ENCODE results near the gene STRAP.
"Not testable (repeated sequence)": the region's sequence is repeated elsewhere in the genome, so short reads cannot be mapped to it uniquely, and the experiment has no call there.

The STRAP gene

DNA sequence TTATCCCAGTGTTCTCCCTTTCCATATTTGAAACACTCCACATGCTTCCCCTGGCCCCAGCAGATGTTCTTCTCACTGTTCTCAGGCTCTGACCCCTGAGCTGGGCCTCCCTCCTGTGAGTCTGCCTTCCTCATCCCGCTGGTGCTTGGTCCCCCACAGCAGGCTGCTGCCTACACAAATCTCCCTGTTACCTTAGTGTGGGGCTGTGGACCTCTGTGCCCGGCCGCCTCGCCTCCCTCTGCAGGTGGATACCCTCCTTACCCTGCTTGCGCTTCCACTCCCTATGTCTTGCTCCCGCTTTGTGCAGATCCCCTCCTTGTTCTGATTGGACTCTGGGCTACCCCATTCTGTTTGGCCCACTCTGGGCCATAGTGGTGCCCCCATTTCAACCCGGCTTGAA lies 35.9 kb downstream of the STRAP start:
- DNase-seq (ENCODE audit: low read depth in 2 of 3, low spot score in 1 of 3), result no peak

DNA sequence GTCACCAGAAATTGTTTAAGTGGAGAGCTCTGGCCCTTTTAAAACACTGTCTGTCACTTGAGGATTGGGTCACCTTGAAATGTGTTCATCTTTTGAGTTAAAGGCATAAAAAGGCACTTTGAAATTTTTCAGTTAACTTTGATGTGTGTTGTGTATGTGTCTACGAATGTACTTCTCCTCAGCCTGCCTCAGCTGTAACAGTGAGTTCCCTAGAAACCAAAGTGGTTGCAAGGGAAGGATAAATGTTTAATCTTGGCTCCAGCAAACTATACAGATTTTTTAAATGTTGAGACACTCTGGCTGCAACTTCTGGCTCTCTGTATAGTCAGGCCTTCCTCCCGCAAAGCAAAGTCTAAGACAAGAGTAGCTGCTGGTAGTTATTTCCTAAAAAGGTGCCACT lies 37.2 kb downstream of the STRAP start:
- DNase-seq (ENCODE audit: low read depth in 2 of 3, low spot score in 1 of 3), result no peak

DNA sequence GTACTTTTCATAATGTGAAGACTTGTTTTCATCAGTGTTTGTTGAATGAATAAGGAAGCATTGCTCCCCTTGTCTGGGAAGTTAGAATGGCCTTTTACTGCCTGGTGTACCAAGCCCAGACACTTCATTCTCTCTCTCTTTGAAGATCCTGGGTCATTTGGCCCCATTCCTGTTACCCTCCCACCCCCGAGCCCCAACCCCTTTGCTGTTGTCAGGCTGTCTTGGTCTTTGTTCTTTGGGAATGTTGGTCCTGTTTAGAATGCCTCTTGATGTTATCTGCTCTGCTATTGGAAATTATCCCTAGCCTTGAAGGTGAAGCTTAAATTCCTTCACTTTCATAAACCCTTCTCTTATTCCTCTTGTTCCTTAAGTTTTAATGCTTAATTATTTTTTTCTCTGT lies 42.8 kb downstream of the STRAP start:
- no peak for DNase-seq (ENCODE audit: low read depth in 2 of 3, low spot score in 1 of 3)

DNA sequence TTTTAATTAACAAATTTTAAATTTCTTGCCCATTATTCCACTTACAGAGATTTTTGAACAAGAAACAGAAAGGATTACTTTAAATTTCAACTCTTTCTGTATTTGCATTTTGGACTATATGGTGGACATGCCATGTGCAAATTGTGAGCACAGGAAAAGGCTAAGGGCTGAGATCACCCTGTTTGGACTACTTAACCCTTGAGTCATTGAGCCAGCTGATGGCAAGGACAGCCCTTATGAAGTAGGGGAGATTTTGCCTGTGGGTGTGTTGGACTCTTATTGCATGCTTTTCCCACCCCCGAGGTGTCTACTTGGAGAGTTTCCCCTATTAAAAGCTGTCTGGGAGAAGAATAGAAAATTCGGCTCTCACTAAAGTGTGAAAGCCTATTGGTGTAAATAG lies 46.2 kb downstream of the STRAP start:
- DNase-seq (ENCODE audit: low read depth in 2 of 3, low spot score in 1 of 3), result no peak

DNA sequence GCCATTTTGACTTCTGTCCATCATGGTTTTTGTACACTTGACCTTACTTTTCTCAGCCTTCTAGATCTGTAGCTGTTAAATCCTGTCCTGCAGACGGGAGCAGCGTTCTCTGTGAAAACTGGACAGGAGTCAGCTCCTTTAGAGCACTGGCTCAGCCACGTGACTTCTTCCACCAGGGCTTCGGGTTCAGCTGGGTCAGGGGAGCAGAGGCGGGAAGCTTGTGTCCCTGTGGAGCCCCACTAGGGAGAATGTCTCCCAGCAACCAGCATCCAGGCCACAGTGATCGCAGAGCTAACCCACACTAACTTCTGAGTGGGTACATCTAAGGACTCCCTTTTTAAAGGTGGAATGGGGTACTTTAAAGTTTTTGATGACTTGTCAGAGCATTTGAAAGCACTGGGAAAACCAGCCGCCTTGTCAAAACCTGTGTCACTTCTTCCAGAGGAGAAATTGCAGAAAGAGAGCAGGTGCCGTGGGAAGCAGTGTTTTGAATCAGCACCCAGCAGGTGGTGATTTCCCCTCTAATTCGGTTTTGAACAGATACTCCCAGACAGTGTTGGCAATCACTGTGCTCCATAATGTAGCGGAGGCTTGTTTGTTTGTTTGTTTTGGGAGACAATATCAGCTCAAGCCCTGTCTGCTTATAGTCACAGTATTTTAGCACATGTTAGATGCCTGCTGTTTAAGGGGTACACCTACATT lies 46.8 kb downstream of the STRAP start:
- DNase-seq (ENCODE audit: low read depth in 2 of 3, low spot score in 1 of 3), result no peak

DNA sequence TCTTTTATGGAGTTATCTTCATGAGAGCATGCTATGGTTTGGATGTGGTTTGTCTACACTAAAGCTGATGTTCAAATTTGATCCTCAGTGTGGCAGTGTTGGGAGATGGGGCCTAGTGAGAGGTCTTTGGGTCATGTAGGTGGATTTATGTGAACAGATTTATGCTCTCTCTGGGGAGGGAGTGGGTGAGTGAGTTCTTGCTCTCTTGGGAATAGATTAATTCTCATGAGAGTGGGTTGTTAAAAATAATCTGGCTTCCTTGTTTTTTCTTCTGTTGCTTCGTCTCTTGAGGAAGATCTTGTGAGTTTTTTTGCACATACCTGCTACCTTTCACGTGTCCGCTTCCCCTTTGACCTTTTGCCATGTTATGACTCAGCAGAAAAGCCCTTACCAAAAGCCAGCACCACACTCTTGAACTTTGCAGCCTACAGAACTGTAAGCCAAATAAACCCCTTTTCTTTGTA lies 49.4 kb downstream of the STRAP start:
- no peak for DNase-seq (ENCODE audit: low read depth in 2 of 3, low spot score in 1 of 3)

DNA sequence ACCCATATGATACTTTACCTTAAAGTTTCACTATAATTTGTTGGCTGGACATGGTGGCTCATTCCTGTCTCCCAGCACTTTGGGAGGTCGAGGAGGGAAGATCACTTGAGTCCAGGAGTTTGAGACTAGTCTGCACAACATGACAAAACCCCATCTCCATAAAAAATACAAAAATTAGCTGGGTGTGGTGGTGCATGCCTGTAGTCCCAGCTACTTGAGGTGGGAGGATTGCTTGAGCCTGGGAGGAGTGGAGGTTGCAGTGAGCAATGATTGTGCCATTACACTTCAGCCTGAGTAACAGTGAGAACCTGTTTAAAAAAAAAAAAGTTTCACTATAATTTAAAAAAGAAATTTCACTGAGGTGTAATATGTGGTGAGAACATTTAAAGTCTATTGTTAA lies 50.1 kb downstream of the STRAP start:
- no peak for DNase-seq (ENCODE audit: low read depth in 2 of 3, low spot score in 1 of 3)

DNA sequence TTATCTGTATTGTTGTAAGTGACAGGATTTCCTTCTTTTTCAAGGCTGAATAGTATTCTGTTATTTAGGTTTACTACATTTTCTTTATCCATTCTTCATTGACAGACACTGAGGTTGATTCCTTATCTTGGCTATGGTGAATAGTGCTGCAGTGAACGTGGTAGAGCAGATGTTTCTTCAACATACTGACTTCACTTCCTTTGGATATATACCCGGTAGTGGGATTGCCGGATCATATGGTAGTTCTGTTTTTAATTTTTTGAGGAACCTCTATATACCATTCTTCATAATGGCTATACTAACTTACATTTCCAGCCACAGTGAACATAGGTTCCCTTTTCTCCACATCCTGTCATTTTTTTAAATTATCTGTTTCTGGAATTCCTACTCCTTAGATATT lies 50.8 kb downstream of the STRAP start:
- no peak for DNase-seq (ENCODE audit: low read depth in 2 of 3, low spot score in 1 of 3)

DNA sequence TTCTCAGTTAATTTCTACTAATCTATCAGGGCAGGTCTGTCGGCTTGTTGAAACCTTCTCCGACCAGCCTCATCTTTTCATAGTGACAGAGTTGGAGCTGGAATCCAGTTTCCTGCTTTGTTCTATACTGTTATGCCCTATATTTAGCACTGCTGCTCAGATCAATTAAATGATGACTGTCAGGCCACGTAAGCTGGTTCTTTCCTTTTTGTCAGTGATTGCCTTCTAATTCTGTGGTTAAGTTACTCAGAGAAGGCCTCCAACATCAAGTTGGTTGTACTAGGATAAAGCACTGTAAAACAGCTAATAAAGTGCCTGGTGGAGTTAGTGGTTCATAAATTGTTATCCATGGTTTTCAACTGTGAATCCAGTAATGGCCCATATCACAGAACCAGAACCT lies 51.6 kb downstream of the STRAP start:
- no peak for DNase-seq (ENCODE audit: low read depth in 2 of 3, low spot score in 1 of 3)

DNA sequence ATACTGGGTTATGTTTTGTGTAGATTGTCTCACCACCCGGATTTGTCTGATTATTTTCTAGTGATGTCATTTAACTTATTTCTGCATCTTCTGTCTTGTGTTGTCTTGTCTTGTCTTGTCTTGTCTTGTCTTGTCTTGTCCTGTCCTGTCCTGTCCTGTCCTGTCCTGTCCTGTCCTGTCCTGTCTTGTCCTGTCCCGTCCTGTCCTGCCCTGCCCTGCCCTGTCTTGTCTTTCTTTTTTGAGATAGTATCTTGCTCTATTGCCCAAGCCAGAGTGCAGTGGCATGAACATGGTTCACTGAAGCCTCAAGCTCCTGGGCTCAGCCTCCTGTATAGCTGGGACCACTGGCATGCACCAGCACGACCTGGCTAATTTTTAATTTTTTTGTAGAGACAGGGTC lies 54.6 kb downstream of the STRAP start:
- DNase-seq (ENCODE audit: low read depth in 2 of 3, low spot score in 1 of 3), result no peak

DNA sequence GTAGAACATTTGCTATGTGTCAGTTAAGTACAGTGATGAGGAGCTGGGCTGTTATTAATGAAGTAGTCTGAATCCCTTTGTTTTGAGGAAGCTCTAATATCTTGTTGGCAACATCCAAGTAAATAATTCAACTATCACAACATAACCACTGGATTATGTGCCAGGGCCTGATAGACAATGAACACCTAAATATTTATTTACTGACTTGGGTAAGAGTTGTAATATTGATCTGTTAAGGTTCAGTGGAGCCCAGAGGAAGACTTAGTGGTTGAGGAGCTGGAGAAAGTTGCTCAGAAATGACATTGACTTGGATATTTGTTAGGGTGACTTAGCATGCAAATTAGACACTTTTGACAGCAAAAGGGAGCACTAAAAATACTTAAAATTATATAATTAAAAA lies 55.7 kb downstream of the STRAP start:
- DNase-seq (ENCODE audit: low read depth in 2 of 3, low spot score in 1 of 3), result no peak

DNA sequence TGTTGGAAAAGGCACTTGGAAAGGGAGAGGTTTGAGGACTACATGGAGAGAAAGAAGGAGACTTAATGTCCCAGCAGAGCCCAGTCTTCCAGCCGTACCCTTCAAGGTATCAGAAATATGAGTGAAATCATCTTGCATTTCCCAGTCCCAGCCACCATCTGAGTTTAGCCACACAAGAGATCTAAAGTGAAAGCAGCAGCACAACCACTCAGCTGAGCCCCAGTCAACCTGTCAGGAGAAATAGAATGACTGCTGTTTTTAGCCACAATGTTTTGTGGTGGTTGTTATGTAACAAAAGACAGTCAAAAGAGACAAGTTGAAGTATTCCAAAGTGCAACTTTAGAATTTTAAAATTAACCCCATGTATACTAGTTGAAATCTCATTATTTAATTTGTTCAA lies 56.9 kb downstream of the STRAP start:
- no peak for DNase-seq (ENCODE audit: low read depth in 2 of 3, low spot score in 1 of 3)

DNA sequence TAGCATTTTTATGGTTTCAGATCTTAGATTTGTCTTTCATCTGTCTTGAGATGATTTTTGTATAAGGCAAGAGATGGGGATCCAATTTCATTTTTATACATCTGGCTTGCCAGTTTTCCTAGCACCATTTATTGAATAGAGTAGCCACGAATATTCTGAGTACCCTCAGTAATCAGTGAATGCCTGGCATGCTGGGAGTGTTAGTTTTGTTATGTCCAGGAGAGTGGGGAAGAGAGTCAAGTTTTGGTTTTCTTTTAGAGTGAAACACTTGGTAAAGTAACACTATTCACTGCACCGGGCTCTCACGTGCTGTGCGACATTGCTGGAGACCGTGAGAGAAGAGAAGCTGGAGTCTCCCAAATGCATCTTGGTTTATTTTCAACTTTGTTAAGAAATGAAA lies 60.3 kb downstream of the STRAP start:
- no peak for DNase-seq (ENCODE audit: low read depth in 2 of 3, low spot score in 1 of 3)

DNA sequence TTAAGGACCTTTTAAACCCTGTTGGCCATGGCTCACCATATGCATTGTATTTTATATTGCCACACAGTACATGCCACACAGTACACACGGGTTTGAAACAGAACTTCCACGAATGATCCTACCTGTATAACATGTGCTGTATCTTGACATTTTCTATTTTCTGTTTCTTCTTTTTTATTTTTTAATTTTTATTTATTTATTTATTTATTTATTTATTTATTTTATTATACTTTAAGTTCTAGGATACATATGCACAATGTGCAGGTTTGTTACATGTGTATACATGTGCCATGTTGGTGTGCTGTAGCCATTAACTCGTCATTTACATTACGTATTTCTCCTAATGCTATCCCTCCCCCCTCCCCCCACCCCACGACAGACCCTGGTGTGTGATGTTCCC lies 61.3 kb downstream of the STRAP start:
- DNase-seq (ENCODE audit: low read depth in 2 of 3, low spot score in 1 of 3), result not testable (repeated sequence)

DNA sequence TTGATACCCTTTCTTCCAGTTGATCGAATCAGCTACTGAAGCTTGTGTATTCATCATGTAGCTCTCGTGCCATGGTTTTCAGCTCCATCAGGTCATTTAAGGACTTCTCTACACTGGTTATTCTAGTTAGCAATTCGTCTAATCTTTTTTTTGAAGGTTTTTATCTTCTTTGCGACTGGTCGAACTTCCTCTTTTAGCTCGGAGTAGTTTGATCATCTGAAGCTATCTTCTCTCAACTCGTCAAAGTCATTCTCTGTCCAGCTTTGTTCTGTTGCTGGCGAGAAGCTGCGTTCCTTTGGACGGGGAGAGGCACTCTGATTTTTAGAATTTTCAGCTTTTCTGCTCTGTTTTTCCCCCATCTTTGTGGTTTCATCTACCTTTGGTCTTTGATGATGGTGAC lies 66.3 kb downstream of the STRAP start:
- DNase-seq (ENCODE audit: low read depth in 2 of 3, low spot score in 1 of 3), result not testable (repeated sequence)
